ENCODE data around the gene PRTG.
"Not testable (repeated sequence)": the region's sequence is repeated elsewhere in the genome, so short reads cannot be mapped to it uniquely, and the experiment has no call there.

PRTG gene

GRCh38 chr15:55633731-55634130 lies 109.2 kb downstream of the PRTG start:
- no peak for DNase-seq (ENCODE audit: low read depth)

- DNase-seq (ENCODE audit: low read depth): no peak
These were observed 110.5 kb downstream of the PRTG start for GRCh38 chr15:55632434-55632833.

GRCh38 chr15:55630858-55631257 lies 112.1 kb downstream of the PRTG start:
- DNase-seq (ENCODE audit: low read depth): no peak

DNA sequence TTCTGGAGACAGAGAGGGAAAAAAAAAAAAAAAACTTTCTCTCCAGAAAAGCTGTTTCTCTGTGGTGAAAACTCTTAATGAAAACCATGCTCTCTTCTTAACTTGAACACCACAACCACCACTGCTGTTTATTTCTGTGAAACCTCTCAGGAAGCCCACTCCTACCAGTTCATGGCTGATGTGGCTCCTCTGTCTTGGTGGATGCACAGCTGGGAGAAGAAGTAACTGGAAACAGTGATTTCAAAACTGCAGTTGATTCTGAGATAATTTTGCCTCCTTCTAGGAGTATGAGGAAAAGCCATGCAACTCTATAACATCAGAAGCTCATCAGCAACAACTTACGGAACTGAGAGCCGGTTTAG lies 114.6 kb downstream of the PRTG start:
- DNase-seq (ENCODE audit: low read depth): no peak

DNA sequence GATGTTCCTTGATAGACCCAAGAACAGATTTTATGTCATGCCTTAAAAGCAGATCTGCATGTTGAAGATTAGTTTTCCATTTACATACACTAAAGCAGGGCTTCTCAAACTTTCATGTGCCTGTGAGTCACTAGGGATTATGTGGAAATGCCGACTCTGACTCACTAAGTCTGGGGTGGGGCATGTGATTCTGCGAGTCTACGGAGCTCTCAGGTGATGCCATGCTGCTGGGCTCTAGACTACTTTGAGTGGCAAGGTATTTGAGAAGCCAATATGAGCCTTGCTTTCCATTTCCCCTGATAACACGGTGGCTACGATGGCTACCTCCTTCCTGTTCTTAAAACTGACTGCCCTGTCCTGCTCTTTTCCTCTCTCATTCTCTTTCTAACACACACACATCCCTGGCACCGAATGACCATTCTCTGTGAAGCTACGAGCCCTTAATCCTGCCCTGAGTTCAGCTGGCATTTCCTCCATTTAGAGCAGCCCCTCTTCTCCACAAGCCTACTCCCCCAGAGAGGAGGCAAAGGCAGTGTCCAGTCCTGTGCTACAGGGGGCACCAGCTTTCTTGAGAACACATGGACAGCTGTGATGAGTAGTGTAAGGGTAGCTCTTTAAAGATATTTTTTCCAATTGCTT lies 115.1 kb downstream of the PRTG start:
- no peak for DNase-seq (ENCODE audit: low read depth)

DNA sequence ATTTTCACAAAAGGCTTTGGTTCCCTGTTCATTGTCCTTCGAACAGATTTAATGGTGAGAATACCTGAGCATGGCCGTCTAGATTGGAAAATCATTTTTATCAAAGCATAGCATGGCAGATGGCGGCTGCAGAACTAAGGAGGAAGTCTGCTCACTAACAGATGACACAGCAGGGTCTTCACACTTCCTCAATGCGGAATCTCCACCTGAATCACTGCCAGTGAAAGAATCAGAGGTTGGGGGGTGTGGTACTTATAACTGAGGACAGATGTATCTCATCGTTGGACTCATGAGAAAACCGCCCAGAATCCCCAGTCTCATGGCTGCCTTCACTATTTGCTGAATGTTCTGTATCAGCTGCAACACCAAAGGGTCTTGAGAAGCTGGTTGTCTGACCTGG lies 123.2 kb downstream of the PRTG start:
- no peak for DNase-seq (ENCODE audit: low read depth)

DNA sequence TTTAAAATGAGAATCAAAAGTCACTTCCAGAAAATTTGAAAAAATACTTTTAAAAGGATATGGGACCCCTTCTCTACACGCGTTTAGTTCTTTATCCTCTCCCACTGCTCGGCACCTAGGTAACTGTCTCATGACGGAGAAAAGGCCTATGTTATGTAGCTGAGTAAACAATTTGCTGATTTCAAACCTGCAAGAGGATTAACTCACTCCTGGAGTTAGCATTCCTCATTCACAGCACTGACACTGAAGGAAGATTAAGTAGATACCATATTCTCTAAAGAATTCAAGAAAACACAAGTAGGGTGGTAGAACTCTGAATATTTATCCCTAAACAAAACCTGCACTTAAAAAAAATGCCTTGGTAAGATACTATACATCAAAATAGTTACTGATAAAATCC lies 124.6 kb downstream of the PRTG start:
- no peak for DNase-seq (ENCODE audit: low read depth)

DNA sequence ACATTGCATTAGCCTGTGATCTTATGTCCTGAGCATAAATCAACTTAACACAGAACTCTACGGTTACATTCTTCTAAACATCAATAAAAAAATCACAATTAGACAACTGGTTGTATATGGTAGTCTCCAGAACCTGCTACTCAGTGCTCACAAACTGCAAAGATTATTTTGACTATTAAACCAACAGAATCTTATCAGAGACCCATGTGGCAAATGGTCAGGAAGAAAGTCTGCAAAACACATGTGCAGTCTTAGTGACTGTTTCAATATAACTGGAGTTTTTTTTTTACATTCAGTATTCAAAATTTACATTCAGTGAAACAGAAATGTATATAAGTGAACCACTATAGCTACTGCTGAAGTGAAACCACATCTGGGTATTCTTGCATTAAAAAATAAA lies 127.5 kb downstream of the PRTG start:
- no peak for DNase-seq (ENCODE audit: low read depth)

DNA sequence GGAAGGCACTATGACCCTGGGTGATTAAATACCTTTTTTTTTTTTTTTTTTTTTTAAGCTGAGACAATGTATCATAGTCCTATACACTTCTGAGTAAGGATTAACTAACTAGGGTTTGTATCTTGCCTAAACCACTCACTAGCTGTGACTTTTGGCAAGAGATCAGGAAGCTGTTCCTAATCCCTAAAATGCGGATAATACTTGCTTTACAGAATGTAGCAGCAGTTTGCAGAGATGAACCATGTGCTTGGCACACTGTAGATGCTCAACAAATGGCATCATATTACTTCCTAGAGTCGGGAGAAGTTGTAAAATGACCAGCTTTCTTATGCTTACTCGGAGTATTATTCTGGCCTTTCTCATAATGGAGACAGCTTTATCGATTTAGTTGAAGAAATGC lies 129.2 kb downstream of the PRTG start:
- no peak for DNase-seq (ENCODE audit: low read depth)

- DNase-seq (ENCODE audit: low read depth): no peak
These were observed 136.7 kb downstream of the PRTG start for GRCh38 chr15:55606214-55606613.

DNA sequence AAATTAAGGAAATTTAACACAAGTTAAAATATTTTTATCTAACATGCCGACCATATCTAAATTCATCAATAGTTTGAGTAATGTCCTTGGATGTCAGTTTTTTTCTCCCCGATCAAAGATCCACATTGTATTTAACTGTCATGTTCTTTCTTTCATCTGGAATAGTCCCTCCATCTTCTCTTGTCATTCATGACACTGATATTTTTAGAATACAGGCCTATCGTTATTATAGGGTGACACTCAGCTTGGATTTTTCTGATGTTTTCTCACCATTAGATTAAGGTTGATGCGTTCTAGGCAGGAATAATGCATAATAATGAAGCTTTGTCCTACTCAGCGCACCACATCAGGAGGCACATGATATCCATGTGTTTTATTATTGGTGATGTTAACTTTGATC lies 141.6 kb downstream of the PRTG start:
- DNase-seq (ENCODE audit: low read depth): no peak

- DNase-seq (ENCODE audit: low read depth): no peak
These were observed 143.5 kb downstream of the PRTG start for GRCh38 chr15:55599439-55599838.

DNA sequence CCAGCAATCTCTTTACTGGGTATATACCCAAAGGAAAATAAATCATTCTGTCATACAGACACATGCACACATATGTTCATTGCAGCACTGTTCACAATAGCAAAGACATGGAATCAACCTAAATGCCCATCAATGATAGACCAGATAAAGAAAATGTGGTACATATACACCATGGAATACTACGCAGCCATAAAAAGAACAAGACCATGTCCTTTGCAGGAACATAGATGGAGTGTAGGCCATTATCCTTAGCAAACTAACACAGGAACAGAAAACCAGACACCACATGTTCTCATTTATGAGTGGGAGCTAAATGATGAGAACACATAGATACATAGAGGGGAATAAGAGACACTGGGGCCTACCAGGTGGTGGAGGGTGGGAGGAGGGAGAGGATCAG lies 149.9 kb downstream of the PRTG start:
- not testable (repeated sequence) for DNase-seq (ENCODE audit: low read depth)

DNA sequence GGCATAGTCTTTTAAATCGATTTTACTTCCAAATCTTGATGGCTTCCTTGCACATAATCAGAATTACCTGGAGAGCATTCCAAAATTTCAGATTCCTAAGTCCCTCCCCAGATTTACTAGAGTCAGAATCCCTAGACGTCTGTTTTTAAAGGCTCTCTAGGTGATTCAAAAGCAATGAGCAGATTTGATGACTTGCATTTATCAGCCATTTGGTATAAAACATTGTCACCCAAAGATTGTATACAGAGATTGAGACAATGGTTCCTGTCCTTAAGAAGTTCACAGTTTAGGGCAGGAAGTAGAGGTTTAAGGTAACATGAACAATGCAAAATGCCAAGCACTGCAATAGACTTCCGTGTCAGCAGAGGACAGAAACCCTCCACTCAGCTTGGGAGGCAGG lies 152.2 kb downstream of the PRTG start:
- DNase-seq (ENCODE audit: low read depth): no peak

DNA sequence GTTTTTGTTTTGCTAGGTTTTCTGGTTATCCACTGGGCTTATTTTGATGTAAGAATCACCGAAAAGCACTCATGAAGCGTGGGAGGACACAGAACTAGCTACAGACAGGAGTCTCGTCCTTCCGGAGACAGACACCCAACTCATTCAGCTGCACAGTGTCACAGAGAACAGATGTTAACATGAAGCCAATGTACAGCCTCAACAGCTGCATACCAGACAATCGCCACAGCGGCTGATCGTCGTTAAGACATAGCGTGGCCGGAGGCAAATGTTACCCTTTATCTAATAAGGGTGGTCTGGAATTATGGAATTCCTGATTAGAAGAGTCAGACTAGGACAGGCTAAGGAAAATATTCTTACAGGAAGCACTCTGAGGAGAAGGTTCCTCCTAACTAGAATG lies 153.7 kb downstream of the PRTG start:
- no peak for DNase-seq (ENCODE audit: low read depth)

DNA sequence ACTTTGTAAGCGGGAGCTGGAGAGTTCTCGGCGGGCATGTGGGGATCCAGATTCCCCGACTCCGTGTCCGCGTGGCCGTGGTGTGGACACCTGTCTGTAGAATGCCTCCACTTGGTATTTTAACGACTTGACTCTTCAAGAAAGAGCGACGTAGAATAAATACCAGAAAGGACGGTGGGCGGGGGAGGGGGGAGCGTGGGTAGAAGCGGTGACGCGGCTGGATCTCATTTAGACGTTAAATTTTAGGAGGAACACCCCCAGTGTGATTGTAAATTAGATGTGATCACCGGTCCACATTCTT lies 154.2 kb downstream of the PRTG start:
- DNase-seq (ENCODE audit: low read depth): no peak

DNA sequence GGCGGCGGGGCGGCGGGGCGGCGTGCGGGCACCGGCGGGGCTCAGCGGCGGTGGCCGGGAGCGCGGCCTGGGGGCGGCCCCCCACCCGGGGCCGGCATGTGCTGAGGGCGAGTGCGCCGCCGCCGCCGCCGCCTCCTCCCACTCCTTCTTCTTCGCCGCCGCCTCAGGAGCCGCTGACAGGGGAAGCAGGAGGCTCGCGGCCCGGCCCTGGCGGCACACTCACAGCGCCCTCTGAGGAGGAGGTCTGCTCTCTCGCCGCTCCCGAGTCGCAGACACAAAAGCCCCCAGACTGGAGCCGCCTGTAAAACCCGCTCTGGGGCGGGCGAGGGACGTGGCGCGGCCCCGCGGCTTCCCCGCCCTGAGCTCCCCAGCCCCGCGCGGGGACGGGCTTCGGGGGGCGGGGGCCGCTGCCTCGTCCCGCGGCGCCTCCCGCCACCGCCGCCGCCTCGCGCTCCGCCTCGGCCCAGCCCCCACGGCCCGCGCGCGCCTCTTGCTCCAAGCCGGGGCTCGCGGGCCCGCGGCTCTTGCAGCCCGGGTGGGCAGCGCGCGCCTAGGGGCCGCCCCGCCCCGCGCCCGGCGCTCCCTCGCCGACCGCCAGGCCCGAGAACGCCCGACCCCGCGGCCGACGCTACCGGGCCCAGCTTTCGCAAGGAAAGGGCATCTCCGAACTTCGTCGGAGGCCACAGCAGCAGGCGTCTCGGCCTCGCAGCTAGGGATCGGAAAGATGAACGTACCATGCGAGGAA lies 154.7 kb downstream of the PRTG start, which contains the start of gene PYGO1:
Gene PYGO1, minus strand, starts transcription at position 276 of the 745 bp plus-strand sequence. CDS start 462 bp downstream, outside the sequence.
- peak; percentile 7 for DNase-seq (ENCODE audit: low read depth)

DNA sequence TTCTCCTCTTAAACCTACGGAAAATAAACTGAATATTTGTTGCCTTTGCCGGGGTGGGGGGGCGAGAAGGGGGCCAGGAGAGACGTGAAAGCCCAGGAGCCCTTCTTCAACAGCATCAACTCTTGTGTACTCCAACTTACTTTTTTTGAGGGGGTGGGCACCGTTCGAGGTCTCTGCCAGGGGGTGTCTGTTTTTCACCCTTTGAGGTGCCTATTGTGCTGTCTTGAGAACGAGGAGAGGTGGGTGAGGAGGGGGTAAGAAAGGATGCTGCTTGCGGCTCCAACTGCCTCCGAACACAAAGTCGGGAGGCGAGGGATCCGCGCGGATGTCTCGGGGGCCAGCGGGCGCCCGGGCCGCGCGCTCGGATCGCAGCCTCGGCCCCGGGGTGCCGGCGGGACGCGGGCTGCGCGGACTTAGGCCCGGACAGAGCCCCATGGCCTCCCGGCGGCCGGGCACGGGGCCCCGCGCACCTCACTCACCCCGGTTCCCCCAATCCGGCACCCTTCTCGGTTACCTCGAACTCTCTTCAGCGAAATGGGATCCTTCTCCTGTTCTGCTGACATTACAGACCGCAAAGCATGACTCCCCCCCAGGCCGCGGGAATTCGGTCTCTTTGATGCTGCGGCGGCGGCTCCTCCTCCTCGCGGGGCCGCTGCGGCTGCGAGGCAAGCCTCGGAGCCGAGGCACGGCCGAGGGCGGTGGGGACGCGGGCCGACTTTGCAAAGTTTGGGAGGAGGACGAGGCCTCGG lies 155.5 kb downstream of the PRTG start:
- peak; percentile 1 for DNase-seq (ENCODE audit: low read depth)

DNA sequence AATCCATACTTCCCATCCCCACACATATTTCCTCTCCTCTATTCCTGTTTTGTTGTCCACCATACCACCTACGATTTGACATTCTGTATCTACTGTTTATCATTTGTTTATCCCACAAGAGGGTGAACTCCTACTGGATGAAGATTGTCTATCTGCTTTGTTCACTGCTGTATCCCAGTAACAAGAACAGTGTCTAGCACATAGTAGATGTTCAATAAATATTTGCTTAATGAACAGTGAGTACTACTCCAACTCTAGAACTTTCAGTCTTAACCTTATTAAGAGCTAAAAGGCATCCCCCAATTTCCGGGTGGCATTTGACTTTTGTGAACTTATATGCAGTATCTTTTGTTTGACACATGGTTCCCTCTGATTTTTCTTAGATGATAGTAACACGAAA lies 156.1 kb downstream of the PRTG start:
- DNase-seq (ENCODE audit: low read depth): no peak

- no peak for DNase-seq (ENCODE audit: low read depth)
These were observed 166.0 kb downstream of the PRTG start for GRCh38 chr15:55576943-55577342.

DNA sequence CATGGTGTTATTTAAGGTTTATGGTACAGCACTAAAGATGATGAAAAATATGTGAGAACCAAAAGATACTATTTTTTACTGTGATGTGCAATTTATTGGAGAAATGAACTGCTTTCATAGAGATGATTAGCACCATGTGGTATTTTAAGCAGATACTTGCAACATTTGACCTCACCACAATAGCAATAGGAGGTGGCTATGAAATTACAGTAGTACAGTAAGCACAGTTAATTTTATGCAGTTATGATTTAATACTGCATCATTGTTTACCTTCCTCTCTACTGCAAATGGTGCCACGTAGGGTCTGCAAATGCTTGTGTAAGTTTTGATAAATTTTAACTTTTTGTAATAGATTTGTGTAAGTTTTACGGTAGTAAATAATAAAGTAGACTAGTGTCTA lies 168.9 kb downstream of the PRTG start:
- no peak for DNase-seq (ENCODE audit: low read depth)

GRCh38 chr15:55573224-55573623 lies 169.7 kb downstream of the PRTG start:
- DNase-seq (ENCODE audit: low read depth): no peak

DNA sequence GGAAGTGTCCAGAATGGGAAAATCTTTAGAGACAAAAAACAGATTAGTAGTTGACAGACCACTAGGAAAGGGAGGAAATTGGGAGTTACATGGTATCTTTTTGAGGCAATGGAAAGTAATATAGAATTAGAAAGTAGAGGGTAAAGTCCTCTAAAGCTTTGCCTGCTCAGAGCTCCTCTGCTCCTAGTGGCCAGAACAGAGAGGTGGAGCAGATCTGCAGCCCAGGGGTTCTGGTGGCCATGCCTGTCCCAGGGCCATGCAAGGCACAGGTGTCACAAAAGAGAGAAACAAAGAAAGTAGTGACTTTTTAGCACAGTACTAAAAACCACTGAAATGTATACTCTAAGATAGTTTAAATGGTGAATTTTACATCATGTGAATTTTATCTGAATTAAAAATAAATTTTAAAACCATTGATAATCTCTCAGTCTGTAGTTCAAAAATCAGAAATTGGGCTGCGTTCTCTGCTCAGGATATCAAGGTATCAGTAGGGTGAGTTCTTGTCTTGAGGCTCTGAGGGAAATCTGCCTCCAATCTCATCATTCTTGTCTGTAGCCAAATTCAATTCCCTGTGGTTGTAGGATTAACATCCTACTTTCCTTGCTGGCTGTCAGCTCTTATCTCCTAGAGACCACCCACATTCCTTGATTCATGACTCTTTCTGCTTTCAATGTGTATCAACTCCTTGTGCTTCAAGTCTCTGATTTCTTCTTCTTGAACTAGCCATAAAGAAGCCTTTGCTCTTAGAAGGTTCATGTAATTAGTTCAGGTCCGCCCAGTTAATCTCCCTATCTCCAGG lies 178.4 kb downstream of the PRTG start:
- no peak for DNase-seq (ENCODE audit: low read depth)

All from stimulated activated CD8-positive, alpha-beta memory T cell treated with anti-CD3 and anti-CD28 coated beads, Interleukin-15, amount 100 ng/mL, for 24 hours (primary cell).